Adrenal gland (tissue), 12 donors: Measurements from ENCODE around the gene NME7. TPM values are rescaled to one million over a fixed set of nuclear protein-coding genes. Genes with fewer than 3 reads are reported as not detected.

Experiments
- DNase-seq, 7 donors: peaks; one replicate each; pipeline ENCODE4 v3.0.0-alpha.2; 2019 to 2020
- H3K27ac ChIP-seq, 5 donors: fragments of 200-600 bp; sonication (generic) in 4 of 5; 1 replicate in 3 of 5; 2 replicates in 2 of 5; pipeline versions ENCODE4 v1.5.1 to v1.8.0; 2016 to 2020; ENCODE audit warnings: mild to moderate bottlenecking in 1 of 5
- H3K27me3 ChIP-seq: fragments of 200-600 bp; 2 replicates; pipeline ENCODE4 v1.8.0; 2021
- H3K36me3 ChIP-seq, 2 donors: fragments of 200-600 bp; replicated peaks in 1 of 2; 1 replicate in 1 of 2; 2 replicates in 1 of 2; pipeline versions ENCODE4 v1.5.1 to v1.8.0; 2018 to 2022
- H3K4me1 ChIP-seq, 2 donors: fragments of 200-600 bp; replicated peaks in 1 of 2; 1 replicate in 1 of 2; 2 replicates in 1 of 2; pipeline versions ENCODE4 v1.5.1 to v1.8.0; 2018 to 2021
- H3K4me3 ChIP-seq, 4 donors: fragments of 200-600 bp; sonication (generic) in 3 of 4; one replicate each; pipeline ENCODE4 v1.5.1; 2016 to 2018
- H3K9me3 ChIP-seq, 3 donors: fragments of 200-600 bp; sonication (generic) in 1 of 3; replicated peaks in 1 of 3; 1 replicate in 2 of 3; 2 replicates in 1 of 3; pipeline versions ENCODE4 v1.5.1 to v1.8.0; 2016 to 2021
- POLR2A ChIP-seq, 2 donors: fragments of 450-650 bp; IDR thresholded peaks; one replicate each; pipeline ENCODE4 v1.6.1; 2017; ENCODE audit warnings: antibody characterized with exemption in 2 of 2, mild to moderate bottlenecking in 2 of 2, moderate library complexity in 1 of 2
- WGBS, 4 donors: extraction: QIAGEN DNeasy Blood & Tissue Kit in 2 of 4; methylation state at CpG; one replicate each; pipeline versions ENCODE4 v1.1.5 to v1.1.7; 2013 to 2017; 5-methylcytosine and 5-hydroxymethylcytosine counted together
- intact Hi-C, 2 donors: fragments of 100-400 bp; cut with DNase I; formaldehyde crosslinking; loops; one replicate each; pipeline versions ENCODE4 v1.14.1 to v1.15.0; 2022 to 2023
- polyA plus RNA-seq, 3 donors: library from polyadenylated mRNA; stranded (reverse); fragments of 200-250 nt in 2 of 3; fragments of 350-450 nt in 1 of 3; fragmentation: Illumina TruSeq in 1 of 3; extraction: RNeasy Lipid Tissue Mini Kit (QIAGEN cat#74804) in 1 of 3; gene quantifications; one replicate each; pipeline ENCODE4 v1.2.3, GENCODE V29; 2013 to 2014
- total RNA-seq, 9 donors: library from RNA; depleted of rRNA in 4 of 9; stranded (reverse); fragments of >200 nt in 4 of 9; fragments of 120-200 nt in 1 of 9; fragmentation: NEBNext Ultra II Directional in 1 of 9; extraction: Animal tissue kit (Norgen Biotek cat#: 25700) in 1 of 9; gene quantifications; one replicate each; pipeline versions ENCODE4 v1.1.0 to v1.2.4, GENCODE V29; 2013 to 2023
- TF ChIP-seq, protein P1 (sequence below), 6 experiments: fragments of 450-650 bp in 4 of 6; fragments of 200-600 bp in 2 of 6; sonication (generic) in 1 of 6; IDR thresholded peaks; 1 replicate in 5 of 6; 2 replicates in 1 of 6; pipeline versions ENCODE4 v1.5.1 to v1.8.0; 2016 to 2021; ENCODE audit warnings: antibody characterized with exemption in 6 of 6, mild to moderate bottlenecking in 2 of 6, moderate library complexity in 1 of 6
- donor health status: healthy with polysubstance abuse.
- donor health status: Bipolar disorder and iron deficiency.
- donor health status: DM: yes; HTN: yes; CAD: no.
- donor health status: DM: no; HTN: no; CAD: no.
- donor health status: DM: no; HTN: no; CAD: no.
- donor health status: DM: yes; HTN: yes; CAD: no.

Gene NME7
- total and polyA plus RNA-seq, 12 donors = 3.3 to 41.4 (median 15.6) TPM

DNA sequence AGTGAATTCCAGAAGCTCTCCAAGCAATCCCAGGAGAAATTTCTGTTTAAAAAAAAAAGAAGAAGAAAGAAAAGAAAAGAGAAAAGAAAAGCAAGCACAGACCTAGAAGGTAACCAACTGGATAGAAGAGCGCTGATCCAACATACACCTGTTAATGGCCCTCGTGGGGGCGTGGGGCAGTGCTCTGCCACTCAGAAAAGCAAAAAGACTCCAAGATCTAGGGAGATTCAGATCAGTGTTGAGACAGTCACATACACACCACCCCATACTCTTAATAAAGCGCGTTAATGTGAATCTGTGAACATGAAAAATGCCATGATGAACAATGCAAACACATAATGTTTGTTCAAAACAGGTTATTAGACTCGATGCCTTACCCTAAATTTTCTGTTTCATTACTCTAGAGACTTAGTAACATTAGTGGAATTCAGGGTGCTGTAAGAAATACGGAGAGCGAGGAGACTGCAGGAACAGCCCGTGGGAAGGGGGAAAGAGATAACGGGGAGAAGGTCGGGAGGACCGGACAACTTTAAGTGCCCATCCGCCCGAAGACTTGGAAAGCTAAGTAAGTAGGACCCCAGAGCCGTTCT, 406 bp downstream of the NME7 start:
- DNase-seq = no peak
- H3K36me3 ChIP-seq = peaks cover 0 to 13% of the 10 kb centered on the region in 2 donors
- WGBS, 4 donors = 8 to 12% (median 8%) methylated on average over 15 of the region's 15 CpGs
- H3K27me3 ChIP-seq = no peaks in the 10 kb centered on the region
- TF ChIP-seq, protein P1, sequence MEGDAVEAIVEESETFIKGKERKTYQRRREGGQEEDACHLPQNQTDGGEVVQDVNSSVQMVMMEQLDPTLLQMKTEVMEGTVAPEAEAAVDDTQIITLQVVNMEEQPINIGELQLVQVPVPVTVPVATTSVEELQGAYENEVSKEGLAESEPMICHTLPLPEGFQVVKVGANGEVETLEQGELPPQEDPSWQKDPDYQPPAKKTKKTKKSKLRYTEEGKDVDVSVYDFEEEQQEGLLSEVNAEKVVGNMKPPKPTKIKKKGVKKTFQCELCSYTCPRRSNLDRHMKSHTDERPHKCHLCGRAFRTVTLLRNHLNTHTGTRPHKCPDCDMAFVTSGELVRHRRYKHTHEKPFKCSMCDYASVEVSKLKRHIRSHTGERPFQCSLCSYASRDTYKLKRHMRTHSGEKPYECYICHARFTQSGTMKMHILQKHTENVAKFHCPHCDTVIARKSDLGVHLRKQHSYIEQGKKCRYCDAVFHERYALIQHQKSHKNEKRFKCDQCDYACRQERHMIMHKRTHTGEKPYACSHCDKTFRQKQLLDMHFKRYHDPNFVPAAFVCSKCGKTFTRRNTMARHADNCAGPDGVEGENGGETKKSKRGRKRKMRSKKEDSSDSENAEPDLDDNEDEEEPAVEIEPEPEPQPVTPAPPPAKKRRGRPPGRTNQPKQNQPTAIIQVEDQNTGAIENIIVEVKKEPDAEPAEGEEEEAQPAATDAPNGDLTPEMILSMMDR (IDR thresholded peaks at IDR 0.05) = no peak
- TF ChIP-seq POLR2A (IDR thresholded peaks at IDR 0.05) = no peak
- no peaks in the 10 kb centered on the region for H3K9me3 ChIP-seq
- H3K4me3 ChIP-seq = peak overlapping the region; percentile 20 to 72 (median 44)
- H3K4me1 ChIP-seq = peaks cover 8 to 12% of the 10 kb centered on the region in 2 donors
- H3K27ac ChIP-seq = peak overlapping the region in 2 of 5 donors; percentile 66 to 85
- intact Hi-C loops = no loop called here

DNA sequence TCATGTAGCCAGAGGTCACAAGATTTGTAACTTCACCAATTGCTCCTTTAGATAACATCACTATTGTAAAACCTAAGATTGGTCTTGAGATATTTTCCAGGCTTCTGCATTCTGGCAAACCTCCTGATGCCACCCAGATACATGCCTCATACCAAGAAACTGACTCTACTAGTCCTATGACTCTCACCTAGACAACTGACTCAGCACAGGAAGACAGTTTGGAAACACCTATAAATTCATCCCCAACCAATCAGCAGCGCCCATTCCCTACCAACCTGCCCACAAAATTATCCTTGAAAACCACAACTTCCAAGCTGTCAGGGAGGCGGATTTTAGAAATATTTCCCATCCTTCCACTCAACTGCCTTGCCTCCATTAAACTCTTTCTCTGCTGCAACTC, 2.6 kb downstream of the NME7 start:
- TF ChIP-seq, protein P1 (IDR thresholded peaks at IDR 0.05) = no peak
- no peak for TF ChIP-seq POLR2A (IDR thresholded peaks at IDR 0.05)
- no peaks in the 10 kb centered on the region for H3K27me3 ChIP-seq
- no peak overlapping the region for H3K4me3 ChIP-seq
- intact Hi-C loops = no loop called here
- DNase-seq = no peak
- H3K27ac ChIP-seq = no peak overlapping the region
- peaks cover 8 to 9% of the 10 kb centered on the region in 2 donors for H3K4me1 ChIP-seq
- H3K9me3 ChIP-seq = no peaks in the 10 kb centered on the region
- no peaks in the 10 kb centered on the region for H3K36me3 ChIP-seq
- 97 to 98% (median 98%) methylated on average over 2 of the region's 2 CpGs for WGBS, 4 donors

DNA sequence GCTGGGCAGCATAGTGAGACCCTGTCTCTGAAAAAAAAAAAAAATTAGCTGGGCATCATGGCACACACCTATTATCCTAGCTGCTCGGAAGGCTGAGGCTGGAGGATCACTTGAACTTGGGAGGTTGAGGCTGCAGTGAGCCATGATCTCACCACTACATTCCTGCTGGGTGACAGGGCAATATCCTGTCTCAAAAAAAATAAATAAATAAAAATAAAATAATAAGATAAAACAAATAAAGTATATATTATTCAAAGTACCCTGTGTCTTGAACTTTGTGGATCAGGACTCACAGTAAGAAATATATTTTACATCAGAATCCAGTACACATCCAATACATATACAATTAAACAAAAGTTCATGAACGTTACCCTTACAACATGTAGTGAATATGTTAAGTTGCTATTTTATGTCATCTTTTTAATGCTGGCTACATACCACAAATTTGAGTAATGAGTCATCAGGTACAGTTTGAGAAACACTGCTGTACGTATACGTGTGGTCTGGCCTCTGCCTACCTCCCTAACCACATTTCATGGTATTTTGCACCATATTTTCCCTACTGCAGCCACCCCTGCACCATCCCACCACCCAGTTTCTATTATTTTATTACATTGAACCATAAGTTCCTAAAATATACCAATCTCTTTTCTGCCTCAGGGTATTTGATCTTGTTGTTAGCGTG, 4.4 kb downstream of the NME7 start:
- peaks cover 0 to 3% of the 10 kb centered on the region in 2 donors for H3K4me1 ChIP-seq
- H3K4me3 ChIP-seq = no peak overlapping the region
- intact Hi-C loops = no loop called here
- WGBS, 4 donors = 83 to 87% (median 85%) methylated on average over 5 of the region's 5 CpGs
- no peak overlapping the region for H3K27ac ChIP-seq
- TF ChIP-seq, protein P1 (IDR thresholded peaks at IDR 0.05) = no peak
- TF ChIP-seq POLR2A (IDR thresholded peaks at IDR 0.05) = no peak
- no peak for DNase-seq
- no peaks in the 10 kb centered on the region for H3K36me3 ChIP-seq
- no peaks in the 10 kb centered on the region for H3K27me3 ChIP-seq
- H3K9me3 ChIP-seq = no peaks in the 10 kb centered on the region

DNA sequence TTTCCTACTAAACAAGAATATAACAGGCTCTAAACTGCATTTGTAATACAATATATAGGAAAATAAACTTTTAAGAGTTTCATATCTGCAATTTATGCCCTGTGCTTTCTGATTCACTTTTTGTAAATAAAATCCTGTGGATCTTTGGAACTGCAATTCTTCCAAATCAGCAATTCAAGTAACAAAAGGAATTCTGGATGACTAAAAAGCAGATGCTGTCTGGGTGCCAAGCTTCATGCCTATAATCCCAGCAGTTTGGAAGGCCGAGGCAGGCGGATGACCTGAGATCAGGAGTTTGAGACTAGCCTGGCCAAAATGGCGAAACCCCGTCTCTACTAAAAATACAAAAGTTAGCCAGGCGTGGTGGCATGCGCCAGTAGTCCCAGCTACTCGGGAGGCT, 6.3 kb downstream of the NME7 start:
- WGBS, 4 donors = 86 to 96% (median 93%) methylated on average over 7 of the region's 7 CpGs
- Histone ChIP-seq H3K36me3 (no peaks in the 10 kb centered on the region), H3K4me3 (no peak overlapping the region), H3K27ac (no peak overlapping the region), H3K4me1 (no peaks in the 10 kb centered on the region), H3K9me3 (no peaks in the 10 kb centered on the region), H3K27me3 (no peaks in the 10 kb centered on the region)
- TF ChIP-seq POLR2A (IDR thresholded peaks at IDR 0.05) = no peak
- TF ChIP-seq, protein P1 (IDR thresholded peaks at IDR 0.05) = no peak
- intact Hi-C loops = no loop called here
- no peak for DNase-seq
